H9 (cell line): ENCODE results near the gene MEG3. TPM values are rescaled to one million over a fixed set of nuclear protein-coding genes. Genes with fewer than 3 reads are reported as not detected.

ENCODE experiments used
- DNase-seq: peaks from one replicate; pipeline ENCODE4 v3.0.0-alpha.2; 2017
- H2AFZ ChIP-seq: one replicate; pipeline ENCODE4 v1.6.1; 2013; ENCODE audit warnings: mild to moderate bottlenecking, low read length, control low read depth, moderate library complexity
- H2AK5ac ChIP-seq: 2 replicates; pipeline ENCODE4 v1.6.1; 2013; ENCODE audit warnings: low read length, control low read depth, mixed read lengths; ENCODE audit not compliant: insufficient read length
- H2BK120ac ChIP-seq: one replicate; pipeline ENCODE4 v1.6.1; 2013; ENCODE audit warnings: low read depth, mild to moderate bottlenecking, low read length, control low read depth, inconsistent platforms; ENCODE audit not compliant: poor library complexity, severe bottlenecking
- H2BK12ac ChIP-seq: 2 replicates; pipeline ENCODE4 v1.6.1; 2013; ENCODE audit warnings: low read length, control low read depth, mixed read lengths, low read depth; ENCODE audit not compliant: insufficient read length
- H2BK15ac ChIP-seq: 2 replicates; pipeline ENCODE4 v1.6.1; 2013; ENCODE audit warnings: low read depth, low read length, control low read depth
- H2BK20ac ChIP-seq: one replicate; pipeline ENCODE4 v1.6.1; 2013; ENCODE audit warnings: low read depth, mild to moderate bottlenecking, low read length, control low read depth, inconsistent platforms; ENCODE audit not compliant: poor library complexity, severe bottlenecking
- H2BK5ac ChIP-seq: 2 replicates; pipeline ENCODE4 v1.6.1; 2013; ENCODE audit warnings: low read length, control low read depth, mixed read lengths; ENCODE audit not compliant: insufficient read length
- H3K14ac ChIP-seq: 2 replicates; pipeline ENCODE4 v1.6.1; 2013; ENCODE audit warnings: low read length, control low read depth; ENCODE audit not compliant: insufficient read depth
- H3K18ac ChIP-seq: 2 replicates; pipeline ENCODE4 v1.6.1; 2013; ENCODE audit warnings: low read depth, mild to moderate bottlenecking, mixed read lengths, low read length, control low read depth; ENCODE audit not compliant: insufficient read length
- H3K23ac ChIP-seq: 2 replicates; pipeline ENCODE4 v1.6.1; 2013; ENCODE audit warnings: low read length, control low read depth, mixed read lengths, low read depth; ENCODE audit not compliant: insufficient read length
- H3K23me2 ChIP-seq: 2 replicates; pipeline ENCODE4 v1.6.1; 2013; ENCODE audit warnings: low read depth, mild to moderate bottlenecking, mixed read lengths, low read length, control low read depth; ENCODE audit not compliant: insufficient read length, poor library complexity, severe bottlenecking
- H3K27ac ChIP-seq: 2 replicates; pipeline ENCODE4 v1.5.1; 2013; ENCODE audit warnings: low read length, control low read depth, mixed read lengths, low read depth; ENCODE audit not compliant: insufficient read length
- H3K27me3 ChIP-seq: 2 replicates; pipeline ENCODE4 v1.6.1; 2013; ENCODE audit warnings: low read length, control low read depth, inconsistent platforms; ENCODE audit not compliant: insufficient read depth
- H3K4ac ChIP-seq: 2 replicates; pipeline ENCODE4 v1.6.1; 2013; ENCODE audit warnings: low read depth, mild to moderate bottlenecking, control low read depth, inconsistent platforms, low read length, moderate library complexity
- H3K4me1 ChIP-seq: 2 replicates; pipeline ENCODE4 v1.6.1; 2013; ENCODE audit warnings: low read length, control low read depth, inconsistent platforms; ENCODE audit not compliant: insufficient read depth
- H3K4me2 ChIP-seq: 2 replicates; pipeline ENCODE4 v1.6.1; 2013; ENCODE audit warnings: low read length, control low read depth, mixed read lengths; ENCODE audit not compliant: insufficient read length, insufficient read depth
- H3K56ac ChIP-seq: 2 replicates; pipeline ENCODE4 v1.6.1; 2013; ENCODE audit warnings: low read depth, mild to moderate bottlenecking, mixed read lengths, low read length, control low read depth; ENCODE audit not compliant: insufficient read length
- H3K79me1 ChIP-seq: 2 replicates; pipeline ENCODE4 v1.6.1; 2013; ENCODE audit warnings: low read depth, mild to moderate bottlenecking, moderate library complexity, low read length, control low read depth, inconsistent platforms; ENCODE audit not compliant: insufficient read depth, poor library complexity, severe bottlenecking
- H3K79me2 ChIP-seq: 2 replicates; pipeline ENCODE4 v1.6.1; 2013; ENCODE audit warnings: low read length, control low read depth, inconsistent platforms; ENCODE audit not compliant: insufficient read depth
- H3K9ac ChIP-seq: 2 replicates; pipeline ENCODE4 v1.6.1; 2013; ENCODE audit warnings: low read length, control low read depth, mixed read lengths; ENCODE audit not compliant: insufficient read length; ENCODE audit errors: extremely low read depth
- H3K9me3 ChIP-seq: one replicate; pipeline ENCODE4 v1.6.1; 2013; ENCODE audit warnings: low read depth, low read length, inconsistent platforms; ENCODE audit not compliant: control insufficient read depth
- H3T11ph ChIP-seq: one replicate; pipeline ENCODE4 v1.6.1; 2013; ENCODE audit warnings: mild to moderate bottlenecking, low read length, control low read depth, inconsistent platforms
- H4K20me1 ChIP-seq: one replicate; pipeline ENCODE4 v1.6.1; 2013; ENCODE audit not compliant: control insufficient read depth, insufficient read length, insufficient read depth
- H4K5ac ChIP-seq: 2 replicates; pipeline ENCODE4 v1.6.1; 2013; ENCODE audit warnings: low read depth, mild to moderate bottlenecking, mixed read lengths, low read length, control low read depth; ENCODE audit not compliant: insufficient read length
- H4K8ac ChIP-seq: replicated peaks from 2 replicates; pipeline ENCODE4 v1.6.1; 2013; ENCODE audit warnings: low read length, control low read depth, mixed read lengths, low read depth; ENCODE audit not compliant: insufficient read length
- H4K91ac ChIP-seq: 2 replicates; pipeline ENCODE4 v1.6.1; 2013; ENCODE audit warnings: low read depth, mild to moderate bottlenecking, moderate library complexity, mixed read lengths, low read length, control low read depth; ENCODE audit not compliant: insufficient read length
- H3K27ac Mint-ChIP-seq, 3 experiments: 2 replicates in 2 of 3; 3 replicates in 1 of 3; pipeline ENCODE4 v1.8.0; 2020 to 2021; ENCODE audit warnings: mixed read lengths in 3 of 3, mild to moderate bottlenecking in 1 of 3, moderate library complexity in 1 of 3
- H3K27me3 Mint-ChIP-seq: 2 replicates; pipeline ENCODE4 v1.8.0; 2021; ENCODE audit warnings: low read depth, mild to moderate bottlenecking, moderate library complexity, mixed read lengths
- H3K36me3 Mint-ChIP-seq, 3 experiments: 2 replicates in 2 of 3; 3 replicates in 1 of 3; pipeline ENCODE4 v1.8.0; 2020 to 2021; ENCODE audit warnings: low read depth in 3 of 3, mixed read lengths in 3 of 3; ENCODE audit not compliant: insufficient read depth in 1 of 3
- H3K4me1 Mint-ChIP-seq, 2 experiments: 2 replicates each; pipeline ENCODE4 v1.8.0; 2020; ENCODE audit warnings: mixed read lengths in 2 of 2
- H3K4me3 Mint-ChIP-seq, 2 experiments: 2 replicates in 1 of 2; 3 replicates in 1 of 2; pipeline ENCODE4 v1.8.0; 2020 to 2021; ENCODE audit warnings: mild to moderate bottlenecking in 2 of 2, mixed read lengths in 2 of 2, moderate library complexity in 1 of 2
- H3K9me3 Mint-ChIP-seq, 2 experiments: 2 replicates in 1 of 2; 3 replicates in 1 of 2; pipeline ENCODE4 v1.8.0; 2020; ENCODE audit warnings: mild to moderate bottlenecking in 2 of 2, mixed read lengths in 2 of 2, moderate library complexity in 1 of 2
- WGBS: extraction: QIAGEN DNeasy Blood & Tissue Kit; methylation state at CpG from one replicate; pipeline ENCODE4 v1.1.7; 2013; ENCODE audit warnings: missing lambda C conversion rate, low lambda C conversion rate, mixed read lengths; ENCODE audit not compliant: insufficient read length; ENCODE audit errors: extremely low coverage; 5-methylcytosine and 5-hydroxymethylcytosine counted together
- total RNA-seq: library from RNA; stranded (reverse); gene quantifications from 2 replicates; pipeline ENCODE4 v1.2.1, GENCODE V29; 2021
- TF ChIP-seq, protein P1 (sequence below): fragments of 200-600 bp; sonication (generic); conservative IDR thresholded peaks from 3 replicates; pipeline ENCODE4 v1.8.0; 2021; ENCODE audit warnings: antibody characterized with exemption, mild to moderate bottlenecking

MEG3 gene
- total RNA-seq, 1 experiment from 2014 or later = 0.52 TPM

DNA sequence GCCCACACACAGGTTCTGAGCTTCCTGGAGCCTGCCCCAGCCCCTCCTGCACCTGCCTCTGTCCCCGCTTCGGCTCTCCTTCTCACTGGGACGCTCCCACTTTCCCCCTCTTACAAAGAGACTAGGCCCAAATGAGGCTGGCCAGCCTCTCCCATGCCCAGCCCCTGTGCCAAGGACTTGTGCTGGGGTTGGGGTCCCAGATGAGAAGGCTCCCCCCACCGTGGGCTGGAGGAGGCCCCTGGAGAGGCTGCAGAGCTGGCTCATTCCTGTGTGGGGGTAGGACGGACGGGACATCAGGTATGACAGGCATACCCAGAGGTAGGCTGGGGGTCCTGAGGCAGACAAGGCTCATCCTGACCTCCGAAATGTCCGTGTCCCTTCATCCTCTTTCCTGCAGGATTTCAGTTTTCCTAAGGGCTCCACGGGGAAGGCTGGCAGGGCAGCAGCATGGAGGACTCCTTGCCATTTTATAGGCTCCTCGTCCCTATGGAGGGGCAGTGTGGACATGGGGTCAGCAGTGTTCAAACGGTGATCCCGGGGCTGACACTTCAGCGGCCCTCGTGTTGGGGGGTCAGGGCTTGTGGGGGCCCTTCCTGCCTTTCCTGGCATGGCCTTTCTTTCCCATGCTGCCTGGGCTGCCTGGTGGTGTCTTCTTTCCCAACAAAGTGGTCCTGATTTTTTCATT is 49.1 kb upstream of the MEG3 start:
- no peak overlapping the region for H3K23ac ChIP-seq
- H3K27me3 Mint-ChIP-seq = peaks cover 13% of the 10 kb centered on the region
- H3K9ac ChIP-seq = no peak overlapping the region
- H3K4me1 Mint-ChIP-seq = no peaks in the 10 kb centered on the region
- H3K18ac ChIP-seq = peak overlapping the region; percentile 17
- H3K9me3 Mint-ChIP-seq = no peaks in the 10 kb centered on the region
- TF ChIP-seq, protein P1, sequence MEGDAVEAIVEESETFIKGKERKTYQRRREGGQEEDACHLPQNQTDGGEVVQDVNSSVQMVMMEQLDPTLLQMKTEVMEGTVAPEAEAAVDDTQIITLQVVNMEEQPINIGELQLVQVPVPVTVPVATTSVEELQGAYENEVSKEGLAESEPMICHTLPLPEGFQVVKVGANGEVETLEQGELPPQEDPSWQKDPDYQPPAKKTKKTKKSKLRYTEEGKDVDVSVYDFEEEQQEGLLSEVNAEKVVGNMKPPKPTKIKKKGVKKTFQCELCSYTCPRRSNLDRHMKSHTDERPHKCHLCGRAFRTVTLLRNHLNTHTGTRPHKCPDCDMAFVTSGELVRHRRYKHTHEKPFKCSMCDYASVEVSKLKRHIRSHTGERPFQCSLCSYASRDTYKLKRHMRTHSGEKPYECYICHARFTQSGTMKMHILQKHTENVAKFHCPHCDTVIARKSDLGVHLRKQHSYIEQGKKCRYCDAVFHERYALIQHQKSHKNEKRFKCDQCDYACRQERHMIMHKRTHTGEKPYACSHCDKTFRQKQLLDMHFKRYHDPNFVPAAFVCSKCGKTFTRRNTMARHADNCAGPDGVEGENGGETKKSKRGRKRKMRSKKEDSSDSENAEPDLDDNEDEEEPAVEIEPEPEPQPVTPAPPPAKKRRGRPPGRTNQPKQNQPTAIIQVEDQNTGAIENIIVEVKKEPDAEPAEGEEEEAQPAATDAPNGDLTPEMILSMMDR = no peak
- no peaks in the 10 kb centered on the region for H4K20me1 ChIP-seq
- no peak overlapping the region for H4K91ac ChIP-seq
- H2BK12ac ChIP-seq = no peak overlapping the region
- H3K27ac ChIP-seq = no peak overlapping the region
- H3K27ac Mint-ChIP-seq = no peak overlapping the region
- H3K4ac ChIP-seq = no peak overlapping the region
- no CpG with 5 or more reads among the region's 14 CpGs for WGBS
- H3K79me1 ChIP-seq = no peaks in the 10 kb centered on the region
- no peak overlapping the region for H2BK15ac ChIP-seq
- H2AK5ac ChIP-seq = no peak overlapping the region
- no peak overlapping the region for H3K56ac ChIP-seq
- no peak overlapping the region for H3T11ph ChIP-seq
- H2AFZ ChIP-seq = no peak overlapping the region
- H4K5ac ChIP-seq = no peak overlapping the region
- H4K8ac ChIP-seq = no peak overlapping the region
- no peak overlapping the region for H3K14ac ChIP-seq
- H3K79me2 ChIP-seq = no peaks in the 10 kb centered on the region
- no peak overlapping the region for H2BK5ac ChIP-seq
- no peak overlapping the region for H2BK20ac ChIP-seq
- no peak for DNase-seq
- H3K4me2 ChIP-seq = no peak overlapping the region
- H3K4me3 Mint-ChIP-seq = no peak overlapping the region
- H3K36me3 Mint-ChIP-seq = no peaks in the 10 kb centered on the region
- no peaks in the 10 kb centered on the region for H3K23me2 ChIP-seq
- H3K27me3 ChIP-seq = no peaks in the 10 kb centered on the region
- H3K9me3 ChIP-seq = no peaks in the 10 kb centered on the region
- H2BK120ac ChIP-seq = no peak overlapping the region
- H3K4me1 ChIP-seq = no peaks in the 10 kb centered on the region
